Measurements from ENCODE around the gene GRIN2A. TPM values are rescaled to one million over a fixed set of nuclear protein-coding genes. Genes with fewer than 3 reads are reported as not detected.

Gene GRIN2A
- total RNA-seq, 4 donors from 2014 or later: 0.25 to 26.1 (median 13.5) TPM

GRCh38 chr16:9821970-9822369, 360.3 kb downstream of the GRIN2A start:
- no peak overlapping the region for H3K4me3 ChIP-seq
- no peaks in the 10 kb centered on the region for H3K4me1 ChIP-seq
- no peak overlapping the region for H3K27ac ChIP-seq
- 64 to 83% methylated on average over 2 to 6 of the region's 7 CpGs for WGBS, 2 donors (ENCODE audit: low coverage in 1 of 2)
- no peak for ATAC-seq
- H3K27me3 ChIP-seq: no peaks in the 10 kb centered on the region
- no peaks in the 10 kb centered on the region for H3K36me3 ChIP-seq
- no peaks in the 10 kb centered on the region for H3K9me3 ChIP-seq
- no peak for TF ChIP-seq POLR2AphosphoS5 (IDR thresholded peaks at IDR 0.05)
- no peak for TF ChIP-seq CTCF (IDR thresholded peaks at IDR 0.05)
- TF ChIP-seq EP300 (IDR thresholded peaks at IDR 0.05): no peak
- TF ChIP-seq POLR2A (IDR thresholded peaks at IDR 0.05): no peak

GRCh38 chr16:9821331-9821730, 360.9 kb downstream of the GRIN2A start:
- Histone ChIP-seq H3K9me3 (no peaks in the 10 kb centered on the region), H3K4me3 (no peak overlapping the region), H3K4me1 (no peaks in the 10 kb centered on the region), H3K27ac (no peak overlapping the region), H3K27me3 (no peaks in the 10 kb centered on the region), H3K36me3 (no peaks in the 10 kb centered on the region)
- no peak for ATAC-seq
- WGBS, 2 donors (ENCODE audit: low coverage in 1 of 2): 55 to 74% methylated on average over 3 of the region's 3 CpGs
- no peak for TF ChIP-seq EP300 (IDR thresholded peaks at IDR 0.05)
- TF ChIP-seq POLR2A (IDR thresholded peaks at IDR 0.05): no peak
- no peak for TF ChIP-seq POLR2AphosphoS5 (IDR thresholded peaks at IDR 0.05)
- TF ChIP-seq CTCF (IDR thresholded peaks at IDR 0.05): no peak

DNA sequence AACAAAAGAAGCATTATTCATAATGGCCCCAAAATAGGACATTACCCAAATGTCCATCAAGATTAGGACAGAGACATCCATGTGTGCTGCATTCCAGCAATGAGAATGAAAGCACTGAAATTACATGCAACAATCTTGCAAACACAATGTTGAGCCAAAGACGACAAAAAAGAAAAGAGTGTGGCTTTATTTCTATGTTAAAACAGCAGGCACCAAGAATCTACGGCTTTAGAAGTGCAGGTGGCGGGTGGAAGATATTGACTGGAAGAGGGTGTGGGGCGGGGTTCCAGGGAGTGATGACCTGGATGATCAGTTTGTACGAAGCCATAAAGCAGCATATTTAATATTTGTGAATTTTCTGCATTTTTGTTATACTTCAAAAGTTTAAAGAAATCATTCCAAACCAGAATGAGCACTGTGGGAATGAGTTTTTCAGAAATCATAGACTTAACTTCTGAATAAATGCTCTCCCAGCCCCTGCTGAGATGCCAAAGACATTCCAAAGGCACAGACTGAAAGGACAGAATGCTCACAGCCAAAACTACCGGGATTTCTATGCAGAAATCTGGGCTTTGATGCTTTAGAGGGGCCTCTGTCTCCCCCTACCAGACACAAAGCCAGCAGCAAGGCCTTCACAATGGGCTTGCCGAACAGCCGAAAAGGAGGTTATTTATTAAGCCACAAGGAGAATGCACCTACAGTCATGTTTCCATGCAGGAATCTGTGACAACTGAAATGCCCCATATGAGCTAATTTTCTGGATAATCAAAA, 361.6 kb downstream of the GRIN2A start:
- no peak for TF ChIP-seq CTCF (IDR thresholded peaks at IDR 0.05)
- TF ChIP-seq POLR2A (IDR thresholded peaks at IDR 0.05): no peak
- no peak for TF ChIP-seq EP300 (IDR thresholded peaks at IDR 0.05)
- no peak for TF ChIP-seq POLR2AphosphoS5 (IDR thresholded peaks at IDR 0.05)
- no peak for ATAC-seq
- no peaks in the 10 kb centered on the region for H3K9me3 ChIP-seq
- H3K4me1 ChIP-seq: no peaks in the 10 kb centered on the region
- no peaks in the 10 kb centered on the region for H3K36me3 ChIP-seq
- H3K27ac ChIP-seq: no peak overlapping the region
- 64 to 66% methylated on average over 7 to 8 of the region's 8 CpGs for WGBS, 2 donors (ENCODE audit: low coverage in 1 of 2)
- no peaks in the 10 kb centered on the region for H3K27me3 ChIP-seq
- no peak overlapping the region for H3K4me3 ChIP-seq

DNA sequence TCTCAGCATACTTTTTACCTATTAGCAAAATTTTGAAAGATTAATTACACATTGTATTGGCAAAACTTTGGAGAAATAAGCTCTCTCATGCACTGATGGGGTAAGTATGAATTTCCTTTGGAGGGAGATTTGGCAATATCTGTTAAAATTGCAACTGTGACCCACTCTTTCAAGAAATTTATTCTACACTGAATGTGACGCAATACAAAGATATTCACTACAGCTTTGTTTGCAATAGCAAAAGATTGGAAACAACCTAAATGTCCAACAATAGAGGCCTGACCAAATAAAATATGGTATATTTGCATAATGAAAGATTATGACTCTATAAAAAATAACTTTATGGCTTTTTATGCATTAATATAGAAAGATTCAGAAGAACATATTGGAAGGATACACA, 363.5 kb downstream of the GRIN2A start:
- Histone ChIP-seq H3K36me3 (no peaks in the 10 kb centered on the region), H3K4me3 (no peak overlapping the region), H3K4me1 (no peaks in the 10 kb centered on the region), H3K27ac (no peak overlapping the region), H3K27me3 (no peaks in the 10 kb centered on the region), H3K9me3 (no peaks in the 10 kb centered on the region)
- 100% methylated on average over 1 of the region's 1 CpG for WGBS, 2 donors (ENCODE audit: low coverage in 1 of 2)
- TF ChIP-seq CTCF (IDR thresholded peaks at IDR 0.05) (no peak), EP300 (IDR thresholded peaks at IDR 0.05) (no peak), POLR2AphosphoS5 (IDR thresholded peaks at IDR 0.05) (no peak), POLR2A (IDR thresholded peaks at IDR 0.05) (no peak)
- ATAC-seq: no peak

DNA sequence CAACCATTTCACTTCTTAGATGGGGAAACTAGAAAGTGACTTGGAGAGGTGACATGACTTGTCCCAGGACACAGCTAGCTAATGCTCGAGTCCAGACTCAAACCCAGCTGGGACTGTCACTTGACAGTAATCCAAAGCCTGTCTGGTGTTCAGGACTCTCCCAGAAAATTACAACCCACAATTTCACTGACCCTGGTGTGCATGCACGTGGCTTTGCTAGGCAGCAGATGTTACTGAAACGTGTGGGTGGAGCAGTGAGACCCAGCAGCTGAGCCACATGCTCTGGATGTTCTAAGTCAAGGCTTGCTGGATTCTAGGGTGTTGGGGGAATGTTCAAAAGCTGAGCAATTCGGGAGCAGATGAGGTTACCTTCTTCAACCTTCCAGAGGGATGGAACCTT, 364.6 kb downstream of the GRIN2A start:
- 50 to 63% methylated on average over 1 to 2 of the region's 4 CpGs for WGBS, 2 donors (ENCODE audit: low coverage in 1 of 2)
- ATAC-seq: no peak
- Histone ChIP-seq H3K4me3 (no peak overlapping the region), H3K9me3 (no peaks in the 10 kb centered on the region), H3K27me3 (no peaks in the 10 kb centered on the region), H3K36me3 (no peaks in the 10 kb centered on the region), H3K4me1 (no peaks in the 10 kb centered on the region), H3K27ac (no peak overlapping the region)
- TF ChIP-seq CTCF (IDR thresholded peaks at IDR 0.05) (no peak), EP300 (IDR thresholded peaks at IDR 0.05) (no peak), POLR2A (IDR thresholded peaks at IDR 0.05) (no peak), POLR2AphosphoS5 (IDR thresholded peaks at IDR 0.05) (no peak)

Measured in gastroesophageal sphincter (tissue), 4 donors.